ENCODE measurements around the gene CEBPG.

CEBPG gene

DNA sequence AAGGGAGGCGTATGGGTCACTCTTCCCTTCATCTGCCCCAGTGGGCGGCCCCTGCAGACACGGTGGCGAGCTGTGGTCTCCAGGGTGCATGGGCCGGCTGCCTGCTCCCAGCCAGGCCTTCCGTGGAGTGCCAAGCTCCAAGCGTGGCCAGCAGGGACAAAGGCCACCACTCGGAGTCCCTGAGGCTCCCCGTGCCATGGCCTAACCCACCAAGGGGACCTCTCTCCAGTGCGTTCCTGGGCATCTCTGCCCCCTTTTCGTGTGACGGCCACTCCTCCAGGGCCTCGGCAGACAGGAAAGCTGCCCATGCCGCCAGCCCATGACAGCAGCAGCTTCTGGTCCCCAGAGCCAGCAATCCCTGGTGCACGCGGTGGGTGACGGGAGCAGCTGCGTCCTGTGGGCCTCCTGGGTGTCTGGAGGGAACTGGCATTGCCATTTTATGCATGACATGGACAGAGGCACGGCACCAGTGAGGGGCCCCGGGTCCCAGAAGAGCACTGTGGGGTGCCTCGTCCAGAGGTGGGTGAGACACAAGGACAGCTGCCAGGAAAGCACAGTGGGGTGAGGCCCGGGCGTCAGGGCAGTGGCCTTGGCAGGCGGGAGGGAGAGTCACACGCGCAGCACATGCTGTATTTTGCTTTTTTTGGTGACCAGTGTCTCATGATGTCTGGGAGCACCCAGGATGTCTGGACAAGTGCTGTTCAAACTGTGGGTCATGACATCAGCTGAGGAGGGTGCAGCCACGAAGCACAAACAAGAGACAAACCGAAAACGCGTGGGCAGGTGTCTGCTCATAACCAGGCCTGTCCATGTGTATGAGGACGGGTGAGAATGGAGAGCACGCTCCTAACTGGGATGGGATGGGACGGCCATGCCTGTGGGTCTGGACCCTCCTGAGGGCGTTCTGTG, 32.3 kb downstream of the CEBPG start:
- DNase-seq, result no peak
- Histone ChIP-seq H3K9me3 (ENCODE audit: control insufficient read depth, low read length) (no peaks in the 10 kb centered on the region), H3K27me3 (replicated peaks; ENCODE audit: control insufficient read depth, insufficient read depth, low read length, poor library complexity, severe bottlenecking) (no peaks in the 10 kb centered on the region), H3K4me3 (ENCODE audit: insufficient read depth, low read depth, low read length, poor library complexity, severe bottlenecking) (no peak overlapping the region), H3K27ac (ENCODE audit: insufficient read depth, low read length, poor library complexity, severe bottlenecking) (no peak overlapping the region), H3K36me3 (ENCODE audit: control insufficient read depth, insufficient read depth, low read length) (no peaks in the 10 kb centered on the region), H3K4me1 (ENCODE audit: control insufficient read depth, insufficient read depth, low read length, poor library complexity, severe bottlenecking) (no peaks in the 10 kb centered on the region)

DNA sequence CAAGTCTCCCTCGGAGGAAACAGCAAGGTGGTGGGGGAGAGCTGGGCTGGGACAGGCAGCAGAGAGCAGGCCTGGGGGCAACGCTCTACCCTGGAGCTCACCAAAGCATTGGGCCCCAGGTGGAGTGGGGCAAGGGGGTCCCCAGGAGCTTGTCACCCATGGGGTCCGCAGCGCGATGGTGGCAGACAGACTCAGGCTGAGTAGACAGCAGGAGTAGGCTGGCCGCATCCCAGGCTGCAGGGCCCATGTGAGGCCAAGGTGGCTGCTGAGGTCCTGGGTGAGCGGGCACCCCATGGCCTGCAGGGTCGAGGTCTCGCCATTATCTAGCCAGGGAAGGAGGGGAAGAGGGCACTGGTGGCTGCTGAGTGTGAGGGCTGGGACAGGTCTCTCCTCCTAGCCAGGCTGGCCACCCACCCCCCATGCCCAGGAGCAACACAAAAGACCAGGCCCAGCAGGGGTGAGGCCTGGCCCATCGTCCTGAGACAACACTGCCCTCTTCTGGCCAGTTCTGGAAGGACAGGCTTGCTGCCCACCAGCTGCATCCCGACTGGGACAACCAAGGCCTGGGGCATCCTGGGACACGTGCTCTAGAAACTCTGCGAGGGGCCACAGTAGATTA, 33.1 kb downstream of the CEBPG start:
- no peaks in the 10 kb centered on the region for H3K4me1 ChIP-seq (ENCODE audit: control insufficient read depth, insufficient read depth, low read length, poor library complexity, severe bottlenecking)
- no peaks in the 10 kb centered on the region for H3K36me3 ChIP-seq (ENCODE audit: control insufficient read depth, insufficient read depth, low read length)
- no peaks in the 10 kb centered on the region for H3K9me3 ChIP-seq (ENCODE audit: control insufficient read depth, low read length)
- H3K27me3 ChIP-seq (replicated peaks; ENCODE audit: control insufficient read depth, insufficient read depth, low read length, poor library complexity, severe bottlenecking), result no peaks in the 10 kb centered on the region
- peak; percentile 37 to 58 (median 54) for DNase-seq
- H3K27ac ChIP-seq (ENCODE audit: insufficient read depth, low read length, poor library complexity, severe bottlenecking), result no peak overlapping the region
- H3K4me3 ChIP-seq (ENCODE audit: insufficient read depth, low read depth, low read length, poor library complexity, severe bottlenecking), result no peak overlapping the region

- H3K36me3 ChIP-seq (ENCODE audit: control insufficient read depth, insufficient read depth, low read length), result no peaks in the 10 kb centered on the region
- no peaks in the 10 kb centered on the region for H3K27me3 ChIP-seq (replicated peaks; ENCODE audit: control insufficient read depth, insufficient read depth, low read length, poor library complexity, severe bottlenecking)
- H3K4me1 ChIP-seq (ENCODE audit: control insufficient read depth, insufficient read depth, low read length, poor library complexity, severe bottlenecking), result no peaks in the 10 kb centered on the region
- no peaks in the 10 kb centered on the region for H3K9me3 ChIP-seq (ENCODE audit: control insufficient read depth, low read length)
- H3K27ac ChIP-seq (ENCODE audit: insufficient read depth, low read length, poor library complexity, severe bottlenecking), result no peak overlapping the region
- no peak for DNase-seq
- H3K4me3 ChIP-seq (ENCODE audit: insufficient read depth, low read depth, low read length, poor library complexity, severe bottlenecking), result no peak overlapping the region
These were observed 33.6 kb downstream of the CEBPG start for GRCh38 chr19:33407140-33407551.

DNA sequence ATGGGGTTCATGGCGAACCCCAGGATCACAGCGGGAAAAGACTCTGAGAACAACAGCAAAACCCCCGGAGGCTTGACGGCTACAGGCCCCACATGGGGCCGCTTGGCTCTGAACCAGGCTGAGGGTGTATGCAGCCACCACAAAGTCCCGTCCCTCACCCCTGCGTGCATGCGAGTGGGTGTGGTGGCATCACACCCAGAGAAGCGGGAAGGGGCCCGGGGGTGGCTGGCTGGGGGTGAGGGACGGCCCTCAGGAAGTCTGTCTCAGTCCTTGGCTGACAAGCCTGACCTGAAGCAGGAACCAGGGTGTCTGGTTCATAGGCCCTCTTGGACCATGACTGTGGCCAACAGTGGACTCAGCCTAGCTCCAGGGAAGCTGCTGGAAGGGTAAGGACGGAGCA, 34.2 kb downstream of the CEBPG start:
- Histone ChIP-seq H3K36me3 (ENCODE audit: control insufficient read depth, insufficient read depth, low read length) (no peaks in the 10 kb centered on the region), H3K27me3 (replicated peaks; ENCODE audit: control insufficient read depth, insufficient read depth, low read length, poor library complexity, severe bottlenecking) (no peaks in the 10 kb centered on the region), H3K9me3 (ENCODE audit: control insufficient read depth, low read length) (no peaks in the 10 kb centered on the region), H3K27ac (ENCODE audit: insufficient read depth, low read length, poor library complexity, severe bottlenecking) (no peak overlapping the region), H3K4me3 (ENCODE audit: insufficient read depth, low read depth, low read length, poor library complexity, severe bottlenecking) (no peak overlapping the region), H3K4me1 (ENCODE audit: control insufficient read depth, insufficient read depth, low read length, poor library complexity, severe bottlenecking) (no peaks in the 10 kb centered on the region)
- DNase-seq, result no peak

- Histone ChIP-seq H3K27ac (ENCODE audit: insufficient read depth, low read length, poor library complexity, severe bottlenecking) (no peak overlapping the region), H3K9me3 (ENCODE audit: control insufficient read depth, low read length) (no peaks in the 10 kb centered on the region), H3K4me1 (ENCODE audit: control insufficient read depth, insufficient read depth, low read length, poor library complexity, severe bottlenecking) (no peaks in the 10 kb centered on the region), H3K27me3 (replicated peaks; ENCODE audit: control insufficient read depth, insufficient read depth, low read length, poor library complexity, severe bottlenecking) (no peaks in the 10 kb centered on the region), H3K36me3 (ENCODE audit: control insufficient read depth, insufficient read depth, low read length) (no peaks in the 10 kb centered on the region), H3K4me3 (ENCODE audit: insufficient read depth, low read depth, low read length, poor library complexity, severe bottlenecking) (no peak overlapping the region)
- no peak for DNase-seq
These were observed 34.6 kb downstream of the CEBPG start for GRCh38 chr19:33408116-33408515.

- no peaks in the 10 kb centered on the region for H3K27me3 ChIP-seq (replicated peaks; ENCODE audit: control insufficient read depth, insufficient read depth, low read length, poor library complexity, severe bottlenecking)
- no peaks in the 10 kb centered on the region for H3K4me1 ChIP-seq (ENCODE audit: control insufficient read depth, insufficient read depth, low read length, poor library complexity, severe bottlenecking)
- H3K27ac ChIP-seq (ENCODE audit: insufficient read depth, low read length, poor library complexity, severe bottlenecking), result no peak overlapping the region
- no peaks in the 10 kb centered on the region for H3K9me3 ChIP-seq (ENCODE audit: control insufficient read depth, low read length)
- no peaks in the 10 kb centered on the region for H3K36me3 ChIP-seq (ENCODE audit: control insufficient read depth, insufficient read depth, low read length)
- DNase-seq, result no peak
- no peak overlapping the region for H3K4me3 ChIP-seq (ENCODE audit: insufficient read depth, low read depth, low read length, poor library complexity, severe bottlenecking)
These were observed 35.3 kb downstream of the CEBPG start for GRCh38 chr19:33408538-33409434.

DNA sequence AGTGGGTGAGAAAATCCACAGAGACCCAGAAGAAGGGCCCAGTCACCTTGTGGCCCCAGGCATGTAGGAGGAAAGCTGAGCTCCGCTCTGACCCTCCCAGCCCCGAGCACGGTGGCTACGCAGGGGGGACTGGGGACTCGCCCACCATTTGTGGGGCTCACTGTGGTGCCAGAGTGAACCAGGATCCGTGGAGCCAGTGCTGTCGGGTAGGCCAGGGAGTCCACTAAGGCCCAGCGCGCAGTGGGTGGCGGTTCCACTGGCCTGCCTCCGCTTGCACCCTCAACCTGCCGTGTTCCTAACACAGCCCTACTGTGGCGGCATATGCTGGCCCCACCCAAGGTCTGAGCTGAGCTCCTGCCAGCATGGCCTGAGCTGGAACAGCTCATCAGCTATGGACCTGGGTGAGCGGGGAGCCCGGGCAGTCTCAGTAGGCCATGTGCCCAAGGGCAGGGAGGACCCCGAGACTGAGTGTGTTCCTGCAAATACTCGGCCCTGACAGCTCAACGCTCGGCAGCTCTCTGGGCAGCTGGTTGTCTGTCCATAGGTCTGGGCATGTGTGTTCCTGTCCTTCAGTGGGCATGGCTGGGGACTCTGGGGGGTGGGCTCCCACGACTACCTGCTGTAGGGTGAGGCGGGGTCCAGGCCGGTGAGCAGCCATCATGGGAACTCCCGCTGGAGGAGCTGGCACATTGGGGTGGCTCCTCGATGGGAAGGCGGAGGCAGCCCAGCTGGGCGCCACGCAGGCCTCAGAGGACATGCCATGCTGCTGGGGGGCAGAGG, 36.6 kb downstream of the CEBPG start:
- H3K4me1 ChIP-seq (ENCODE audit: control insufficient read depth, insufficient read depth, low read length, poor library complexity, severe bottlenecking), result no peaks in the 10 kb centered on the region
- H3K36me3 ChIP-seq (ENCODE audit: control insufficient read depth, insufficient read depth, low read length), result no peaks in the 10 kb centered on the region
- H3K27me3 ChIP-seq (replicated peaks; ENCODE audit: control insufficient read depth, insufficient read depth, low read length, poor library complexity, severe bottlenecking), result no peaks in the 10 kb centered on the region
- no peak overlapping the region for H3K4me3 ChIP-seq (ENCODE audit: insufficient read depth, low read depth, low read length, poor library complexity, severe bottlenecking)
- H3K27ac ChIP-seq (ENCODE audit: insufficient read depth, low read length, poor library complexity, severe bottlenecking), result no peak overlapping the region
- H3K9me3 ChIP-seq (ENCODE audit: control insufficient read depth, low read length), result no peaks in the 10 kb centered on the region
- no peak for DNase-seq

GRCh38 chr19:33410915-33411401, 37.4 kb downstream of the CEBPG start:
- H3K27me3 ChIP-seq (replicated peaks; ENCODE audit: control insufficient read depth, insufficient read depth, low read length, poor library complexity, severe bottlenecking), result no peaks in the 10 kb centered on the region
- H3K9me3 ChIP-seq (ENCODE audit: control insufficient read depth, low read length), result no peaks in the 10 kb centered on the region
- DNase-seq, result no peak
- no peaks in the 10 kb centered on the region for H3K36me3 ChIP-seq (ENCODE audit: control insufficient read depth, insufficient read depth, low read length)
- H3K4me1 ChIP-seq (ENCODE audit: control insufficient read depth, insufficient read depth, low read length, poor library complexity, severe bottlenecking), result no peaks in the 10 kb centered on the region
- no peak overlapping the region for H3K4me3 ChIP-seq (ENCODE audit: insufficient read depth, low read depth, low read length, poor library complexity, severe bottlenecking)
- no peak overlapping the region for H3K27ac ChIP-seq (ENCODE audit: insufficient read depth, low read length, poor library complexity, severe bottlenecking)

DNA sequence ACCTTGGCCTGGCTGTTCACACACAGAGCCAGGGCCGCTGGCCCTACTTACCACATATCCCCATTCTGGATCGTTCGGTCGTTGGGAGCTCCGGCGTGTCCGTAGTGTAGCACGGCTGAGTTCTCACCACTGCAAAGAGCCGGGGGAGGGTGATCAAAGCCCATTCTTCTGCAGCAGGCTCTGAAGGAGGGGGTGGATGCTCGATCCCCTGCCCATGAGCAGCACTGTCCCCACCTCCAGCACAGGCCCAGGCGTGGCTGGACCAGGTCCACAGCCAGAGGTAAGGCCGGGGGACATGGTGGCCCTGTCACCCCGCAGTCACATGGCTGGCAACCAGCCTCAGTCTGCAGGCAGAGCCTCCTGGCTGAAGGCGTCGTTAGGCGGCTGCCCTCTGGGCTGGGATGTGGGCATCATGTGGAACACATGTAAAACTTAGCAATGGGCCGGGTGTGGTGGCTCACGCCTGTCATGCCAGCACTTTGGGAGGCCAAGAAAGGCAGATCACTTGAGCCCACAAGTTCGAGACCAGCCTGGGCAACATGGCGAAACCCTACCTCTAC, 38.2 kb downstream of the CEBPG start:
- Histone ChIP-seq H3K27ac (ENCODE audit: insufficient read depth, low read length, poor library complexity, severe bottlenecking) (no peak overlapping the region), H3K36me3 (ENCODE audit: control insufficient read depth, insufficient read depth, low read length) (no peaks in the 10 kb centered on the region), H3K4me1 (ENCODE audit: control insufficient read depth, insufficient read depth, low read length, poor library complexity, severe bottlenecking) (no peaks in the 10 kb centered on the region), H3K4me3 (ENCODE audit: insufficient read depth, low read depth, low read length, poor library complexity, severe bottlenecking) (no peak overlapping the region), H3K9me3 (ENCODE audit: control insufficient read depth, low read length) (no peaks in the 10 kb centered on the region), H3K27me3 (replicated peaks; ENCODE audit: control insufficient read depth, insufficient read depth, low read length, poor library complexity, severe bottlenecking) (no peaks in the 10 kb centered on the region)
- DNase-seq, result no peak
